Measurements from ENCODE around the gene TMEM151B.

The TMEM151B gene

DNA sequence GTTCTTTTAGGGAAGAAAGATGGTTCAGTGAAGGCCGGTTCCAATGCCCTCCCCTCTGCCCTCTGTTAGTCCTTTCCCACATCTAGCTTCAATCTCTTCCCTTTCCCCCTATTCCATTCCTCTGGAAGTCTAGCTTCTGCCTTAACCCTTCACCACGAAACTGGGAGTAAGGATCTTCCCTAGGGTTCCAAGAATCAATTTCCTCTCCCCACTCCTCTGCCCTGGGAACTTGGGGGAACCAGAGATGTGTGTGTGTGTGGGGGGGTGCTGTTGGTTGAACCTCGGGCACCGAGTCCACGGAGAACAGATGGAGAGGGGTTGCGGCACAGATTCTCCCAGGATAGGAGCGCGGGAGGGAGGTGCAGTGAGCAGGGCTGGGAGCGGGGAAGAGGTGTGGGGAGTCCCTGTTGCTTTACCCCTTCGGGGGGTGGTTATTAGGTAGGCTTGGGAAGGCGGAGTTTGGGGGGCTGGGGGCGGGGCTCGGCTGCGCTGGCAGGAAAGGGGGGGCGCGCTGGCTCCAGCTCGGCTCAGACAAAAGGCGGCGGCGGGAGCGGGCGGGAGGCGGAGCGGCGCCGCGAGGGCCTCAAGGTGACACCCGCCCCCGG is at the start of gene TMEM151B:
TSS of gene TMEM151B (plus strand) at position 530 of the 605 bp plus-strand sequence. CDS start 293 bp downstream, outside the sequence.
- no peak within 1 kb of the TSS for H3K4me3 ChIP-seq (ENCODE audit: low read depth, low read length)
- no peak for DNase-seq (ENCODE audit: low read depth)
- TF ChIP-seq, protein P1, sequence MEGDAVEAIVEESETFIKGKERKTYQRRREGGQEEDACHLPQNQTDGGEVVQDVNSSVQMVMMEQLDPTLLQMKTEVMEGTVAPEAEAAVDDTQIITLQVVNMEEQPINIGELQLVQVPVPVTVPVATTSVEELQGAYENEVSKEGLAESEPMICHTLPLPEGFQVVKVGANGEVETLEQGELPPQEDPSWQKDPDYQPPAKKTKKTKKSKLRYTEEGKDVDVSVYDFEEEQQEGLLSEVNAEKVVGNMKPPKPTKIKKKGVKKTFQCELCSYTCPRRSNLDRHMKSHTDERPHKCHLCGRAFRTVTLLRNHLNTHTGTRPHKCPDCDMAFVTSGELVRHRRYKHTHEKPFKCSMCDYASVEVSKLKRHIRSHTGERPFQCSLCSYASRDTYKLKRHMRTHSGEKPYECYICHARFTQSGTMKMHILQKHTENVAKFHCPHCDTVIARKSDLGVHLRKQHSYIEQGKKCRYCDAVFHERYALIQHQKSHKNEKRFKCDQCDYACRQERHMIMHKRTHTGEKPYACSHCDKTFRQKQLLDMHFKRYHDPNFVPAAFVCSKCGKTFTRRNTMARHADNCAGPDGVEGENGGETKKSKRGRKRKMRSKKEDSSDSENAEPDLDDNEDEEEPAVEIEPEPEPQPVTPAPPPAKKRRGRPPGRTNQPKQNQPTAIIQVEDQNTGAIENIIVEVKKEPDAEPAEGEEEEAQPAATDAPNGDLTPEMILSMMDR (IDR thresholded peaks at IDR 0.05; ENCODE audit: insufficient read depth, low read depth, low read length, missing control alignments): no peak

DNA sequence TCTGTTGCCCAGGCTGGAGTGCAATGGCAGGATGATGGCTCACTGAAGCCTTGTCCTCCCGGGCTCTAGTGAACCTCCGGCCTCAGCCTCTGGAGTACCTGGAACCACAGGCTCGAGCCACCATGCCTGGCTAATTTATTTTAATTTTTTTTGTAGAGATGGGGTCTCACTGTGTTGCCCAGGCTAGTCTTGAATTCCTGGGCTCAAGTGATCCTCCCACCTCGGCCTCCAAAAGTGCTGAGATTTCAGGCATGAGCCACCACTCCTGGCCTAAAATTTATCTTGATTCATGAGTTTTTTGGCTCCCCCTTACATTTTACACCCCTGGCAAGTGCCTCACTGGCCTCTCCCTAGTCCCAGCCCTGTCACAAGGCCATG is 49.3 kb upstream of the TMEM151B start:
- TF ChIP-seq, protein P1 (IDR thresholded peaks at IDR 0.05; ENCODE audit: insufficient read depth, low read depth, low read length, missing control alignments): no peak
- no peak overlapping the region for H3K4me3 ChIP-seq (ENCODE audit: low read depth, low read length)
- no peak for DNase-seq (ENCODE audit: low read depth)

DNA sequence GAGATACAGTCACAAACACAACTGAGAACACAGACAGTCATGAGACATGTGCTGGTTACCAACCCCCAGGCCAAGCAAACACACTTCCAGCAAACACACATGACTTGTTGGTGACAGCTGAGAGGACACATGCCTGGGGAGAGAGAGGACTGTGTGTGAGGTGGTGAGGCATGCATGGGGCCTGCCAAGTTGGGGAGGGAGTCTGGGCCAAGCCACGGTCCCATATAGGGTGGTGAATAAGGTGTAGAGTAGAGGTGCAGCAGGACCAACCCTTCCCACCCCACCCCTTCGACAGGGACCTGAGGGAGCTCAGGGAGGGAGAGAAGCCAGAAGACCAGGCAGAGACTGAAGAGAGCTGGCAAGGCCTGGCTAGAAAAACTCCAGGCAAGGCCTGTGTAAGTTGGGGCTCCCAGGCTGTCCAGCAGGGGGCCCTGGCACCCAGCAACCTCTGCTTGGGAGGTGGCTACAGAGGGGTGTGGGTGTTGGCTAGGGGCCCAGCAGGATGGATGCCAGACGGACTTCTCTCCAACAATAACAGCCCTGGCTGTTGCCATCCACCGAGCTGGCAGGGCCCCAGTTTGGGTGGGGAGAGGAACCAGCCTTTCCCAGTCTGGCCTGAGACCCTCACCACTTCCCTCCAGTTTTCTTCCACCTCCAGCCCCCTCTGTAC is 48.8 kb upstream of the TMEM151B start:
- H3K4me3 ChIP-seq (ENCODE audit: low read depth, low read length): no peak overlapping the region
- peak; percentile 88 for DNase-seq (ENCODE audit: low read depth)
- TF ChIP-seq, protein P1 (IDR thresholded peaks at IDR 0.05; ENCODE audit: insufficient read depth, low read depth, low read length, missing control alignments): peak; percentile 93

DNA sequence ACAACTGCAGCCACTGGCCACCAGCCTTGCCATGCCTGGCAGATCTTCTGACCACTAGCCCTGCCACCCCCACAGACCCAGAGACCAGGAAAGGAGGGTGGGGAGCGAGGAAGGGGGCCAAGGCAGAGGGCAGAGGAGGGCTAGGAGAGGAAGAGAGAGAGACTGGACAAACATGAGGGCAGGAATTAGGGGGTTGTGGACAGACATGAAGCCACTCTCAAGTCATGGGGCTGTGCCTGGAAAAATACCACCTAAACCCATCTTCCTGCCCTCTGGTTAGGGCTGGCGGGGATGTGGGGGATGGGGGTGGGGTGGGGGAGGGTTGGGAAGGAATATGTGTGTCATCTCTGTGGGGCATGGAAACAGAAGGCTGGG is 48.3 kb upstream of the TMEM151B start:
- no peak overlapping the region for H3K4me3 ChIP-seq (ENCODE audit: low read depth, low read length)
- no peak for DNase-seq (ENCODE audit: low read depth)
- TF ChIP-seq, protein P1 (IDR thresholded peaks at IDR 0.05; ENCODE audit: insufficient read depth, low read depth, low read length, missing control alignments): no peak

DNA sequence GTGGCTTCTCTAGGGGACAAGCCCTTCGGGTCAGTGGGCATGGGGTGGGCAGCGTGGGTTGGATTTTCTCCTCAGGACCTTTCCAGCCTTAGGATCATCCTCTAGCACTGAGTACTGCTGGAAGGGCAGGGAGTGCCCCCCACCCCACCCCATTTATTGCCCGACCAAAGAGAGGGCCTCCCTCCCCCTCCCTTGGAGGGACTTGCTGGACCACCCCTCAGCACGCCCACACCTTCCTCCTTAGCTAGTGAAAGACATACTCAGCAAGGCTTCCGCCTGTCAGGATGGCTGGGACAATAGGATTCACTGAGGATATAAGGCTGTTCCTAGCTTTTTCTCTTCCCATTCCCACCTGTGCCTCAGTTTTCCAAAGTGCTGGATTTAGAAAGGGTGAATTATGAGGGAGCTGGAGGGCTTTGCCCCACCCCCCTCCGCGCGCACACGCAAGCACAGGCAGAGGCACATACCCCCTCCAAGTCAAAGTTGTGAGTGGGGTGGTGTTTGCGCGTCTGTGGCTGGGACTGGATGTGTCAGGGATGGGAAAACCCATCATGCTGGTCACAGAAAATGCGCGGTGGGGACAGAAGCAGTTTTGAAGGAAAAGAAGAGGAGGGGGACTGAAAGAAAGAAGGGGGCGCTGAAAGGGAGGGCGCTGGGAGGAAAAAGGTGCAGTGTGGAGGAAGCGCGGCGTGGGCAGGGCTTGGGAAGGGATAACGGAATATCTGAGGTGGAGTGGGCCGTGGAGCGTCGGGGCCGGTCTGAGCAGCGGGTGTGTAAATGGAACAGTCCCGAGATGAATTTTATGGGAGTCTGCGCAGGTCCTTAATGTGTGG is 47.5 kb upstream of the TMEM151B start:
- H3K4me3 ChIP-seq (ENCODE audit: low read depth, low read length): peak overlapping the region; percentile 51
- DNase-seq (ENCODE audit: low read depth): no peak
- TF ChIP-seq, protein P1 (IDR thresholded peaks at IDR 0.05; ENCODE audit: insufficient read depth, low read depth, low read length, missing control alignments): no peak

DNA sequence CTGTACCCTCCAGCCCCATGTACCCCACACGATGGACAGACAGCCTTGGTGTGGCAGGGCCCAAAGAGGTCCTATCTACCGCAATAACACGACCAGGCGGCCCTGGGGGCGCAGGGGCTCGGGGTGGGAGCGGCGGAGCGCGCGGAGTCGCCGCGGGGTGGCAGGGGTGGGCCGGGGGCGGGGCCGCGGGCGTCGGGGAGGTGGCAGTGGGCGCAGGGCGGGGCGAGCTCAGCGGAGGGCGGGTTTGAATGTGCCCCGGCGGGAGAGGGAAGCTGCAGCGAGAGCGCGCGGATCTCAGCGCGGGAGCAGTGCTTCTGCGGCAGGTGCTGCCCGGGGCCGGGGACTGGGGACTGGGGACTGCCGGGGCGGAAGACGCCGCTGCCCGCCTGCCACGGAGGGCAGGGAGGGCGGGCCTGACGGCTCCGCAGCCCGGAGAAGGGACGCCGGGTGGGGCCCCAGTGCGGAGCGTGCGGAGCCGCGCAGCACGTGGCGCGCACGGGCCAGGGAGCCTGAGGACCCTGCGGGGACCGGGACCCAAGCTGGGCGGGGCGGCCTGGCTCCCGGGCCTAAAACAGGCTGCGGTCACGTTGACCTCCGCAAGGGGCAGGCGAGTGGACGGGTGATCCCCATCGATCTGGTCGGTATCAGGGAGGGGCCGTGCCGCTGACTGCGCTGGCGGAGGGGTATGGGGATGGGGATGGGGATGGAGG is 46.8 kb upstream of the TMEM151B start, which contains the start of gene SLC29A1:
TSS of gene SLC29A1 (plus strand) at position 277 of the 710 bp plus-strand sequence. CDS start 3,719 bp downstream, outside the sequence.
- TF ChIP-seq, protein P1 (IDR thresholded peaks at IDR 0.05; ENCODE audit: insufficient read depth, low read depth, low read length, missing control alignments): peak; percentile 4
- DNase-seq (ENCODE audit: low read depth): peak; percentile 86
- peak within 1 kb of the TSS; percentile 51 for H3K4me3 ChIP-seq (ENCODE audit: low read depth, low read length)
